Esophagus muscularis mucosa (tissue), 4 donors: ENCODE results near the gene KCNK16. TPM values are rescaled to one million over a fixed set of nuclear protein-coding genes. Genes with fewer than 3 reads are reported as not detected.
"Not testable (repeated sequence)": the region's sequence is repeated elsewhere in the genome, so short reads cannot be mapped to it uniquely, and the experiment has no call there.

Experiments
- DNase-seq: peaks from one replicate; pipeline ENCODE4 v3.0.0-alpha.2; 2017; ENCODE audit errors: extremely low spot score
- H3K27ac ChIP-seq, 4 donors: fragments of 200-600 bp; sonication (generic); replicated peaks in 1 of 4; 1 replicate in 3 of 4; 2 replicates in 1 of 4; pipeline ENCODE4 v1.5.1; 2016 to 2019; ENCODE audit warnings: mild to moderate bottlenecking in 1 of 4
- H3K27me3 ChIP-seq, 4 donors: fragments of 200-600 bp; sonication (generic); one replicate each; pipeline versions ENCODE4 v1.5.1 to v1.6.0; 2016 to 2019
- H3K36me3 ChIP-seq, 4 donors: fragments of 200-600 bp; sonication (generic); one replicate each; pipeline ENCODE4 v1.5.1; 2016 to 2019
- H3K4me1 ChIP-seq, 4 donors: fragments of 200-600 bp; sonication (generic); one replicate each; pipeline ENCODE4 v1.5.1; 2016 to 2019
- H3K4me3 ChIP-seq, 4 donors: fragments of 200-600 bp; sonication (generic); 1 replicate in 2 of 4; 2 replicates in 2 of 4; pipeline ENCODE4 v1.5.1; 2016 to 2019; ENCODE audit warnings: mild to moderate bottlenecking in 4 of 4, moderate library complexity in 1 of 4
- H3K9me3 ChIP-seq, 4 donors: fragments of 200-600 bp; sonication (generic); 1 replicate in 3 of 4; 2 replicates in 1 of 4; pipeline ENCODE4 v1.5.1; 2016 to 2019
- EP300 ChIP-seq: sonication (generic); formaldehyde crosslinking; IDR thresholded peaks from one replicate; pipeline ENCODE4 v1.6.1; 2017; ENCODE audit warnings: antibody characterized with exemption
- POLR2A ChIP-seq: fragments of 450-650 bp; IDR thresholded peaks from one replicate; pipeline ENCODE4 v1.6.1; 2017; ENCODE audit warnings: antibody characterized with exemption, moderate library complexity, mild to moderate bottlenecking, low read depth
- POLR2AphosphoS5 ChIP-seq, 2 donors: sonication (generic); formaldehyde crosslinking; IDR thresholded peaks; one replicate each; pipeline ENCODE4 v1.6.1; 2017; ENCODE audit warnings: antibody characterized with exemption in 2 of 2
- WGBS: methylation state at CpG from one replicate; pipeline ENCODE4 v1.1.5; 2018; 5-methylcytosine and 5-hydroxymethylcytosine counted together
- intact Hi-C: fragments of 100-400 bp; cut with DNase I; formaldehyde crosslinking; loops from one replicate; pipeline ENCODE4 v1.15.1; 2023
- total RNA-seq, 4 donors: library from RNA; depleted of rRNA; stranded (reverse); fragments of >200 nt; gene quantifications; one replicate each; pipeline versions ENCODE4 v1.1.0 to v1.2.1, GENCODE V29; 2016
- TF ChIP-seq, protein P1 (sequence below), 3 experiments: fragments of 200-600 bp in 2 of 3; fragments of 450-650 bp in 1 of 3; sonication (generic) in 2 of 3; IDR thresholded peaks; one replicate each; pipeline ENCODE4 v1.5.1; 2017 to 2019; ENCODE audit warnings: antibody characterized with exemption in 3 of 3, mild to moderate bottlenecking in 2 of 3, moderate library complexity in 1 of 3

Gene KCNK16
- total RNA-seq, 4 donors from 2014 or later = not detected

DNA sequence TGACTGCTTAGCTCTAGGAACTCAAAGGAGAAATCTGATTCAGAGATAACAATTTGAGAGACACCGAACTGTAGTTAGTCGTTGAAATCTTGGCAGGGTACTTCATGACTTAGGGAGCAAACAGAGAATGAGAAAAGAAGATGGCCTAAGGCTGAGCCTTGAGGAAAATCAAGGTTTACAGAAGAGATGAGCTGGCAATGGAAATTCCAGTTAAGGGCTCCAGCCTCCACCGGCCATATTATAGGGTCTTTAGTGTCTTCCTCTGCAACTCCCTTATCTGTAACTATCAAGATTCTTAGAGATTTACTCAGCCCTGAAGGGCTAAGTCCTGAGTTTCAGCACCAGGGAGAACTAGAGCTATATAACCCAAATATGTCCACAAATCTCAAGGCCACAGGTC, 34.9 kb downstream of the KCNK16 start:
- intact Hi-C loops = no loop called here

DNA sequence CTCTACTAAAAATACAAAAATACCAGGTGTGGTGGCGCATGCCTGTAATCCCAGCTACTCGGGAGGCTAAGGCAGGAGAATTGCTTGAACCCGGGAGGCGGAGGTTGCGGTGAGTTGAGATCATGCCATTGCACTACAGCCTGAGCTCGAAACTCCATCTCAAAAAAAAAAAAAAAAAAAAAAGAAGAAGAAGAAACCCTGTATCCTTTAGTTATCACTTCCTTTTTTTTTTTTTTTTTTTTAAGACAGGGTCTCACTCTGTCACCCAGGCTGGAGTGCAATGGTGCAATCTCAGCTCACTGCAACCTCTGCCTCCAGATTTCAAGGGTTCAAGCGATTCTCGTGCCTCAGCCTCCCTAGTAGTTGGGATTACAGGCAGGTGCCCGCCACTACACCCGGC, 35.9 kb downstream of the KCNK16 start:
- 86% methylated on average over 10 of the region's 10 CpGs for WGBS
- intact Hi-C loops, H3K36me3 ChIP-seq, H3K4me3 ChIP-seq, DNase-seq, H3K9me3 ChIP-seq, H3K4me1 ChIP-seq, H3K27me3 ChIP-seq, H3K27ac ChIP-seq: not testable (repeated sequence)

More for the DNA sequence above, 34.9 kb downstream of the KCNK16 start:
- TF ChIP-seq POLR2AphosphoS5 (IDR thresholded peaks at IDR 0.05) (no peak), POLR2A (no peak), EP300 (no peak)
- TF ChIP-seq, protein P1, sequence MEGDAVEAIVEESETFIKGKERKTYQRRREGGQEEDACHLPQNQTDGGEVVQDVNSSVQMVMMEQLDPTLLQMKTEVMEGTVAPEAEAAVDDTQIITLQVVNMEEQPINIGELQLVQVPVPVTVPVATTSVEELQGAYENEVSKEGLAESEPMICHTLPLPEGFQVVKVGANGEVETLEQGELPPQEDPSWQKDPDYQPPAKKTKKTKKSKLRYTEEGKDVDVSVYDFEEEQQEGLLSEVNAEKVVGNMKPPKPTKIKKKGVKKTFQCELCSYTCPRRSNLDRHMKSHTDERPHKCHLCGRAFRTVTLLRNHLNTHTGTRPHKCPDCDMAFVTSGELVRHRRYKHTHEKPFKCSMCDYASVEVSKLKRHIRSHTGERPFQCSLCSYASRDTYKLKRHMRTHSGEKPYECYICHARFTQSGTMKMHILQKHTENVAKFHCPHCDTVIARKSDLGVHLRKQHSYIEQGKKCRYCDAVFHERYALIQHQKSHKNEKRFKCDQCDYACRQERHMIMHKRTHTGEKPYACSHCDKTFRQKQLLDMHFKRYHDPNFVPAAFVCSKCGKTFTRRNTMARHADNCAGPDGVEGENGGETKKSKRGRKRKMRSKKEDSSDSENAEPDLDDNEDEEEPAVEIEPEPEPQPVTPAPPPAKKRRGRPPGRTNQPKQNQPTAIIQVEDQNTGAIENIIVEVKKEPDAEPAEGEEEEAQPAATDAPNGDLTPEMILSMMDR (IDR thresholded peaks at IDR 0.05) = no peak
- DNase-seq = no peak
- WGBS = 88% methylated on average over 3 of the region's 3 CpGs
- no peaks in the 10 kb centered on the region for H3K9me3 ChIP-seq
- H3K4me3 ChIP-seq = no peak overlapping the region
- H3K4me1 ChIP-seq = no peaks in the 10 kb centered on the region
- no peak overlapping the region for H3K27ac ChIP-seq
- no peaks in the 10 kb centered on the region for H3K27me3 ChIP-seq
- no peaks in the 10 kb centered on the region for H3K36me3 ChIP-seq

DNA sequence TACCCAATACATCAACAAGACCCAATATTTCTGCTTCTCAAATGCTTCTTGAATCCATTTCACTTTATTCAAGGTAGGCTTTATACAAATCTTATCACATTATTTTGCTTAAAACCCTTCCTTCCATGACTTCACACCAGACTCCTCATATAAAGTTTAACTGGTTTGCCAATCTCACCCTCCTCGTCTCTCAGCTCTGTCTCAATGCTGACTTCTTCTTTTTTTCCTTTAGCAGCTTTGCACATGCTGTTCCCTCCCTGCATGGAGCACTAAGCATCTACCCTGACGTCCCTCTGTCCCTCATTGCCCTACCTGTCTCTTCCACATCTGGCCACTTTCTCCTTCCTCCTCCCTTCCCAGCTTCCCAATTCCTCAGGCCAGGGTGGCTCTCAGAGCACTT, 39.7 kb downstream of the KCNK16 start:
- peaks cover 0 to 21% (median 0%) of the 10 kb centered on the region in 4 donors for H3K27me3 ChIP-seq
- WGBS = 70% methylated on average over 2 of the region's 2 CpGs
- intact Hi-C loops = no loop called here

DNA sequence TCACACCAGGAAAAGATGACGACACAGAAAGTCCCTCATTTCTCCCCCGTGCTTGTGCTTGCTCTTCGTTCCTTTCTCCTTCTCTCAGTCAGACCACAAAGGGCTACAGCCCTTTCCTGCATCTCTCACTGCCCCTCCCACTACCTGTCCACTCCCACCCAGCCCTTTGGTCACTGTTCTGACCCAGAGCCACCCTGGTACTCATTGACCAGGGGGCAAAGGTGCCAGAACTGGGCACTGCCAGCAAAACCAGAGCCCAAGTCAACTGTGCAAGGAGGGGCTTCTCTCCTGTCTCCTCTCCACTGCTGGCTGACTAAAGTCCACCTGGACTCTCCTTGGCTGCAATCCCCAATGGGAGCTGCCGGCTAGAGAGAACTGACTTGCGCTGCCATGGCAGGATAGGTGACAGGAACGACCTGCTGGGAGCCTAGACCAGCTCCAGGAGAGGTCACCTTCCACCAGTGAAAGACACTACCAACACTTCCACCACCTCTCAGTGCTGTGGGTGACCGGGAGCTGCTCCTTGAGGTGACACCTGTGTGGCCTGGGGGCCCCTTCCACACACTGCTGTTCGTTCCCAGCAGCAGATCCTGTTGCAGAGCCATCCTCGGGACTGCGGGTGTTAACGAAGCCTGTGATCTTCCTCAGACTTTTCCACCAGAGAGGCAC, 41.1 kb downstream of the KCNK16 start:
- no peak for DNase-seq
- intact Hi-C loops = no loop called here
- TF ChIP-seq, protein P1 (IDR thresholded peaks at IDR 0.05) = no peak
- TF ChIP-seq POLR2A (no peak), POLR2AphosphoS5 (IDR thresholded peaks at IDR 0.05) (no peak), EP300 (no peak)

More for the DNA sequence above, 39.7 kb downstream of the KCNK16 start:
- no peaks in the 10 kb centered on the region for H3K36me3 ChIP-seq
- no peak overlapping the region for H3K4me3 ChIP-seq
- no peak overlapping the region for H3K27ac ChIP-seq
- DNase-seq = no peak
- TF ChIP-seq POLR2A (no peak), EP300 (no peak), POLR2AphosphoS5 (IDR thresholded peaks at IDR 0.05) (no peak)
- TF ChIP-seq, protein P1 (IDR thresholded peaks at IDR 0.05) = no peak
- H3K9me3 ChIP-seq = no peaks in the 10 kb centered on the region
- H3K4me1 ChIP-seq = peaks cover 0 to 3% (median 0%) of the 10 kb centered on the region in 4 donors

DNA sequence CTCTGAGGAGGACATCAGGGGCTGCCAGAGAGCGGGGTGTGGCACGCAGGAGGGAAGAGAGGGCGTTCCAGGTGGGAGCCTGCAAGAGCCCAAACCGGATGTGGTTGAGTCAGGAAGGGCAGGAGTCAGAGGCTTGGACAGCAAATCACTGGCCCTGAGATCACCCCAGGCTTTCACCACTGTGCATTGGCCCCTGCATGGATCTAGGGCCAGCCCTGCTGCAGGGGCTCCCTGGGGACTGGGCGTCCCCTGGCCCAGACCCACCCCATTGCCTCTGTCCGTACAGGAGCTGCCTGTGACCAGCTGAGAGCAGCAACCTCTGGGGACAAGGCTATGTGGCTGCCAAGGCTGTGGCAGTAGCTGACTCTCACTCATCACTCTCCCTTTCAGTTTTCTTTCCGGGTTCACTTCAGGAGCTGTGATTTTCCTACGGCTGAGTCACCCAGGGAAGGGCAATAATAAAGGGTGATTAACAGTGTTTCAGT, 42.2 kb downstream of the KCNK16 start:
- Histone ChIP-seq H3K4me1 (peaks cover 0 to 3% (median 0%) of the 10 kb centered on the region in 4 donors), H3K27ac (no peak overlapping the region), H3K27me3 (peaks cover 0 to 21% (median 0%) of the 10 kb centered on the region in 4 donors), H3K9me3 (no peaks in the 10 kb centered on the region), H3K4me3 (no peak overlapping the region), H3K36me3 (no peaks in the 10 kb centered on the region)
- TF ChIP-seq POLR2AphosphoS5 (IDR thresholded peaks at IDR 0.05) = no peak
- TF ChIP-seq, protein P1 (IDR thresholded peaks at IDR 0.05) = no peak
- TF ChIP-seq POLR2A = no peak
- TF ChIP-seq EP300 = no peak
- 49% methylated on average over 8 of the region's 8 CpGs for WGBS
- intact Hi-C loops = no loop called here
- DNase-seq = no peak

More for the DNA sequence above, 41.1 kb downstream of the KCNK16 start:
- no peaks in the 10 kb centered on the region for H3K9me3 ChIP-seq
- H3K27ac ChIP-seq = no peak overlapping the region
- no peaks in the 10 kb centered on the region for H3K36me3 ChIP-seq
- H3K4me1 ChIP-seq = peaks cover 0 to 3% (median 0%) of the 10 kb centered on the region in 4 donors
- H3K27me3 ChIP-seq = peaks cover 0 to 21% (median 0%) of the 10 kb centered on the region in 4 donors
- WGBS = 78% methylated on average over 11 of the region's 11 CpGs
- no peak overlapping the region for H3K4me3 ChIP-seq
